COLO668 (cell line): Measurements from ENCODE around the gene CAV2.
A peak's percentile ranks its signal among the peaks of the same experiment; 100 is the strongest.

Experiments
- DNase-seq: peaks from one replicate; lab custom pipeline; 2025; ENCODE audit not compliant: unreplicated experiment; lab: John Stamatoyannopoulos, UW

CAV2 gene

GRCh38 chr7:116494472-116494871 is 5.1 kb upstream of the CAV2 start:
- DNase-seq: no peak

GRCh38 chr7:116495736-116496135 is 3.8 kb upstream of the CAV2 start:
- DNase-seq: no peak

- no peak for DNase-seq
These were observed 2.9 kb upstream of the CAV2 start for GRCh38 chr7:116496653-116497052.

GRCh38 chr7:116497708-116498107 is 1.8 kb upstream of the CAV2 start:
- DNase-seq: no peak

- DNase-seq: no peak
These were observed 728 bp downstream of the CAV2 start for GRCh38 chr7:116500078-116500853.

- no peak for DNase-seq
These were observed 2.1 kb downstream of the CAV2 start for GRCh38 chr7:116501425-116502167.

GRCh38 chr7:116502201-116503096 is 2.9 kb downstream of the CAV2 start:
- no peak for DNase-seq

- DNase-seq: no peak
These were observed 4.3 kb downstream of the CAV2 start for GRCh38 chr7:116503835-116504234.

- DNase-seq: no peak
These were observed 5.7 kb downstream of the CAV2 start for GRCh38 chr7:116505278-116505677.

- DNase-seq: no peak
These were observed 6.3 kb downstream of the CAV2 start for GRCh38 chr7:116505823-116506222.

- no peak for DNase-seq
These were observed 10.5 kb downstream of the CAV2 start for GRCh38 chr7:116509982-116510579.

- DNase-seq: no peak
These were observed 11.3 kb downstream of the CAV2 start for GRCh38 chr7:116510795-116511194.

- DNase-seq: peak; percentile 40
These were observed 12.3 kb downstream of the CAV2 start for GRCh38 chr7:116511552-116512519.

- DNase-seq: no peak
These were observed 13.1 kb downstream of the CAV2 start for GRCh38 chr7:116512520-116513188.

- no peak for DNase-seq
These were observed 16.0 kb downstream of the CAV2 start for GRCh38 chr7:116515584-116515983.

GRCh38 chr7:116516324-116516723 is 16.8 kb downstream of the CAV2 start:
- DNase-seq: no peak

- DNase-seq: no peak
These were observed 18.1 kb downstream of the CAV2 start for GRCh38 chr7:116517626-116518025.

GRCh38 chr7:116518961-116519360 is 19.4 kb downstream of the CAV2 start:
- DNase-seq: no peak

- no peak for DNase-seq
These were observed 21.6 kb downstream of the CAV2 start for GRCh38 chr7:116521046-116521664.
